ENCODE data around the gene TALDO1. TPM values are rescaled to one million over a fixed set of nuclear protein-coding genes. Genes with fewer than 3 reads are reported as not detected.

The TALDO1 gene
- total and polyA plus RNA-seq, 2 donors (not counting 1 experiment from before 2014, with no cell fraction given), result 136 to 150 TPM

DNA sequence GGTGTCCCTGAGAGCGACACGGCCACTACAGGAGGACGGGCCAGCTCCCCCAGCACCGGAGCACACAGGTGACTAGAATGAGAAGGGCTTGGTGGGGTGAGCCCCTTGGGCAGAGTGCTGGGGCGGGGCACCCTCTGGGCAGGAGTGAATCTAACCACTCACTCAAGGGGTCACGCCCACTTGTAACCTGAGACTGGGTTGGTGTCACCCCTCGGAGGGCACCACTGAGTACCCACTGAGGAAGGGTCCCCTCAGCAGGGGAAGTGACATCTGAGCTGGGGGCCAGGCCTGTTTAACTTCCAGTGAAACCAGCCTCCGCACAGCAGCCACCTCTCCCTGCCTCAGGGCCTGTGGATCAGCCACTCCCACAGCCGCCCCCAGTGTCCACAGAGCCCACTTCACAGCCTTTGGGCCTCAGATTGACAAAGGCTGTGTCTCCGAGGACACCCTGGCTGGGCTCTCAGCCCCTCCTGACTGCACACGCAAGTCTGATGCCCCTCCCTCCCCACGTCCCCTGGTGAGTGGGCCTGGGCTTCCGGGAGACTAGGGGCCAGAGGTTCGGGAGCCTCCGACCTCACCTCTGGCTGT lies 24.4 kb downstream of the TALDO1 start:
- Histone ChIP-seq H4K20me1 (ENCODE audit: control insufficient read depth, extremely low read depth, insufficient read depth, low read length) (no peaks in the 10 kb centered on the region), H3K4me2 (ENCODE audit: extremely low read depth, insufficient read depth, low read length) (no peak overlapping the region), H3K4me3 (replicated peaks in 1 of 4; ENCODE audit: control extremely low read depth in 1 of 4, insufficient read depth in 1 of 4, low read depth in 3 of 4, low read length in 4 of 4) (no peak overlapping the region), H3K9ac (ENCODE audit: insufficient read depth, low read length) (no peak overlapping the region), H3K36me3 (ENCODE audit: control insufficient read depth, insufficient read depth, low read length) (peaks cover 33% of the 10 kb centered on the region), H3K4me1 (ENCODE audit: control insufficient read depth, extremely low read depth, insufficient read depth, low read length) (no peaks in the 10 kb centered on the region), H2AFZ (ENCODE audit: low read length) (no peak overlapping the region), H3K27ac (ENCODE audit: insufficient read depth, low read length) (no peak overlapping the region), H3K27me3 (ENCODE audit: control insufficient read depth, insufficient read depth, low read length) (no peaks in the 10 kb centered on the region), H3K9me3 (ENCODE audit: control insufficient read depth, insufficient read depth, low read depth, low read length) (no peaks in the 10 kb centered on the region), H3K79me2 (ENCODE audit: control insufficient read depth, insufficient read depth, low read length) (peaks cover 54% of the 10 kb centered on the region)
- no peak for DNase-seq (ENCODE audit: low read depth in 2 of 2)
- TF ChIP-seq, protein P1, sequence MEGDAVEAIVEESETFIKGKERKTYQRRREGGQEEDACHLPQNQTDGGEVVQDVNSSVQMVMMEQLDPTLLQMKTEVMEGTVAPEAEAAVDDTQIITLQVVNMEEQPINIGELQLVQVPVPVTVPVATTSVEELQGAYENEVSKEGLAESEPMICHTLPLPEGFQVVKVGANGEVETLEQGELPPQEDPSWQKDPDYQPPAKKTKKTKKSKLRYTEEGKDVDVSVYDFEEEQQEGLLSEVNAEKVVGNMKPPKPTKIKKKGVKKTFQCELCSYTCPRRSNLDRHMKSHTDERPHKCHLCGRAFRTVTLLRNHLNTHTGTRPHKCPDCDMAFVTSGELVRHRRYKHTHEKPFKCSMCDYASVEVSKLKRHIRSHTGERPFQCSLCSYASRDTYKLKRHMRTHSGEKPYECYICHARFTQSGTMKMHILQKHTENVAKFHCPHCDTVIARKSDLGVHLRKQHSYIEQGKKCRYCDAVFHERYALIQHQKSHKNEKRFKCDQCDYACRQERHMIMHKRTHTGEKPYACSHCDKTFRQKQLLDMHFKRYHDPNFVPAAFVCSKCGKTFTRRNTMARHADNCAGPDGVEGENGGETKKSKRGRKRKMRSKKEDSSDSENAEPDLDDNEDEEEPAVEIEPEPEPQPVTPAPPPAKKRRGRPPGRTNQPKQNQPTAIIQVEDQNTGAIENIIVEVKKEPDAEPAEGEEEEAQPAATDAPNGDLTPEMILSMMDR (conservative IDR thresholded peaks at IDR 0.05 in 1 of 2, IDR thresholded peaks at IDR 0.05 in 1 of 2; ENCODE audit: low read depth in 1 of 2, low read length in 2 of 2), result no peak
- TF ChIP-seq EZH2 (IDR thresholded peaks at IDR 0.05; ENCODE audit: low read length, missing control alignments), result no peak

DNA sequence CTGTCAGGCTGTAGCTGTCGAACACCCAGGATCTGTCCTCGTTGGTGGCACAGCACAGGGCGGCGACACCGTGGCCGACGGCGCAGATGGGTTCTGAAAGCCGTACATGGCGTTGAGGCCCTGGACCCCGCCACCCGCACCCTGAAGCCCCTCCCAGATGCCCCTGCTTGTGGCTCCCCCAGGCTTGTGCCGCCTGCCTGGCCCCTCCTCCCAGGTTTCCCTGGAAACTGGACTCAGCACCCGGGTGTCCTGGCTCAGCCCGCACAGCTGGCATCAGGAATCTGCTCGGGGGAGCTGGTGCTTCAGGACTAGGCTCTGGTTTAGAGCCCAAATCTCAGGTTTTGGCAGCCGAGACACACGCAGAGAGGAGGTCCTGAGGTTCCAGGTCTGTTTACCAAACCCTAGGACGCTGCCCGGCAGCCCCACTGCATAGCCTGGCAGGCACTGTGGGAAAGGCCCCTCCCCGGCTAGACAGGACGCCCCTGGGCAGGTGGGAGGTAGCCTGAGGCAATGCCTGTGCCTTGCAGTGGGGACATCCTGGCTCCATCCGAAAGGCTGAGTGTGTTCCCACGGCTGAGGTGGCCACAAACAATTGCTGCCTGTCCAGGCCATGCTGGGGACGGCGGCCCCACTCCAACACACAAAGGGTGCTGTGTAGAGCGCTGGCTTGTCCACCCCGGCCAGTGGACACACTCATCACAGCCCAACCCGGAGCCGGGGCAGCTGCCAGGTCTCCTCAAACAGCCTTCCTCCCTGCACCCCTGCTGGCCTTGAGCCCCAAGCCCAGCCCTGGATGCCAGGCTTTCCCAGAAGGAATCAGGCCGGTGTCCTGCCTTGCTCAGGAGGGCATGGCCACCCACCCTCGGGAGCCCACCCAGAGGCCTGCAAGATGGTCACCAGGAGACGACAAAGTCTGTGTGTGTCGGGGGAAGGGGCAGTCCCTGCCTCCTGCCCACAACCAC lies 25.4 kb downstream of the TALDO1 start:
- Histone ChIP-seq H3K36me3 (ENCODE audit: control insufficient read depth, insufficient read depth, low read length) (peaks cover 31% of the 10 kb centered on the region), H3K4me2 (ENCODE audit: extremely low read depth, insufficient read depth, low read length) (no peak overlapping the region), H4K20me1 (ENCODE audit: control insufficient read depth, extremely low read depth, insufficient read depth, low read length) (no peaks in the 10 kb centered on the region), H3K9ac (ENCODE audit: insufficient read depth, low read length) (no peak overlapping the region), H3K9me3 (ENCODE audit: control insufficient read depth, insufficient read depth, low read depth, low read length) (no peaks in the 10 kb centered on the region), H3K79me2 (ENCODE audit: control insufficient read depth, insufficient read depth, low read length) (peaks cover 58% of the 10 kb centered on the region), H3K4me3 (replicated peaks in 1 of 4; ENCODE audit: control extremely low read depth in 1 of 4, insufficient read depth in 1 of 4, low read depth in 3 of 4, low read length in 4 of 4) (no peak overlapping the region), H3K27ac (ENCODE audit: insufficient read depth, low read length) (no peak overlapping the region), H2AFZ (ENCODE audit: low read length) (no peak overlapping the region), H3K27me3 (ENCODE audit: control insufficient read depth, insufficient read depth, low read length) (no peaks in the 10 kb centered on the region), H3K4me1 (ENCODE audit: control insufficient read depth, extremely low read depth, insufficient read depth, low read length) (no peaks in the 10 kb centered on the region)
- DNase-seq (ENCODE audit: low read depth in 2 of 2), result no peak
- TF ChIP-seq, protein P1 (conservative IDR thresholded peaks at IDR 0.05 in 1 of 2, IDR thresholded peaks at IDR 0.05 in 1 of 2; ENCODE audit: low read depth in 1 of 2, low read length in 2 of 2), result no peak
- TF ChIP-seq EZH2 (IDR thresholded peaks at IDR 0.05; ENCODE audit: low read length, missing control alignments), result no peak

DNA sequence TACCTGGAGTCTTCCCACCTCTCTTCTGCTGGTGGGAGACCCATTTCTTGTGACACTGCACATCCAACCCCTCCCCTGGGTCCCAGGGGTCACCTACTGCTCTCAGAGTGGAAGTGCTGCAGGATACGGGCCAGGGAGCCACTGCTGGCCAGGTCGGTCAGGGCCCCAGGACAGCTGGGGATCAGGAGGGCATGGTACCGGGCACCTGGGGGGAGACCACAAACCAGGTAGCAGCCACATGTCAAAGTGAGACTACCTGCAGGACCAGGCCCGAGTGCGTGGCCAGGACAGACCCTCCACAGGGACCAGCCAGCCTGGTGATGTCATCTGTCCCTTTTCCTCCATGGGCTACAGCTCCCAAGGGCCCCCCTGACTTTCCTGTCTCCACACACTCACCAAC lies 26.2 kb downstream of the TALDO1 start:
- Histone ChIP-seq H3K4me3 (replicated peaks in 1 of 4; ENCODE audit: control extremely low read depth in 1 of 4, insufficient read depth in 1 of 4, low read depth in 3 of 4, low read length in 4 of 4) (no peak overlapping the region), H3K9me3 (ENCODE audit: control insufficient read depth, insufficient read depth, low read depth, low read length) (no peaks in the 10 kb centered on the region), H3K27me3 (ENCODE audit: control insufficient read depth, insufficient read depth, low read length) (no peaks in the 10 kb centered on the region), H3K9ac (ENCODE audit: insufficient read depth, low read length) (no peak overlapping the region), H3K79me2 (ENCODE audit: control insufficient read depth, insufficient read depth, low read length) (peaks cover 65% of the 10 kb centered on the region), H3K4me2 (ENCODE audit: extremely low read depth, insufficient read depth, low read length) (no peak overlapping the region), H2AFZ (ENCODE audit: low read length) (no peak overlapping the region), H3K36me3 (ENCODE audit: control insufficient read depth, insufficient read depth, low read length) (peaks cover 31% of the 10 kb centered on the region), H4K20me1 (ENCODE audit: control insufficient read depth, extremely low read depth, insufficient read depth, low read length) (no peaks in the 10 kb centered on the region), H3K27ac (ENCODE audit: insufficient read depth, low read length) (no peak overlapping the region), H3K4me1 (ENCODE audit: control insufficient read depth, extremely low read depth, insufficient read depth, low read length) (no peaks in the 10 kb centered on the region)
- no peak for DNase-seq (ENCODE audit: low read depth in 2 of 2)
- TF ChIP-seq, protein P1 (conservative IDR thresholded peaks at IDR 0.05 in 1 of 2, IDR thresholded peaks at IDR 0.05 in 1 of 2; ENCODE audit: low read depth in 1 of 2, low read length in 2 of 2), result no peak
- no peak for TF ChIP-seq EZH2 (IDR thresholded peaks at IDR 0.05; ENCODE audit: low read length, missing control alignments)
